HEK293 (cell line): ENCODE measurements around the gene FASTK.
A peak's percentile ranks its signal among the peaks of the same experiment; 100 is the strongest.

Experiments
- GLIS1 ChIP-seq: fragments of 450-650 bp; formaldehyde crosslinking; IDR thresholded peaks from 2 replicates; pipeline ENCODE4 v1.5.1; 2016; ENCODE audit warnings: missing biosample characterization, missing genetic modification characterization
- GLIS2 ChIP-seq: fragments of 450-650 bp; formaldehyde crosslinking; IDR thresholded peaks from 2 replicates; pipeline ENCODE4 v1.5.1; 2016; ENCODE audit warnings: missing biosample characterization, missing genetic modification characterization
- HIC1 ChIP-seq: fragments of 450-650 bp; formaldehyde crosslinking; IDR thresholded peaks from 2 replicates; pipeline ENCODE4 v1.5.1; 2016; ENCODE audit warnings: missing biosample characterization, missing genetic modification characterization
- KLF8 ChIP-seq: fragments of 450-650 bp; formaldehyde crosslinking; IDR thresholded peaks from 2 replicates; pipeline ENCODE4 v1.5.1; 2016; ENCODE audit warnings: missing biosample characterization, missing genetic modification characterization
- PATZ1 ChIP-seq: fragments of 450-650 bp; formaldehyde crosslinking; IDR thresholded peaks from 2 replicates; pipeline ENCODE4 v1.5.1; 2016; ENCODE audit warnings: missing biosample characterization, missing genetic modification characterization
- SP7 ChIP-seq: fragments of 450-650 bp; formaldehyde crosslinking; IDR thresholded peaks from 2 replicates; pipeline ENCODE4 v1.5.1; 2016; ENCODE audit warnings: missing biosample characterization, missing genetic modification characterization
- ZBTB10 ChIP-seq: fragments of 450-650 bp; formaldehyde crosslinking; IDR thresholded peaks from 2 replicates; pipeline ENCODE4 v1.5.1; 2016; ENCODE audit warnings: missing biosample characterization, missing genetic modification characterization
- ZBTB26 ChIP-seq: fragments of 450-650 bp; formaldehyde crosslinking; optimal IDR thresholded peaks from 2 replicates; pipeline ENCODE3; 2016; ENCODE audit warnings: missing biosample characterization, mild to moderate bottlenecking, missing genetic modification characterization
- ZBTB8A ChIP-seq: fragments of 450-650 bp; formaldehyde crosslinking; IDR thresholded peaks from 2 replicates; pipeline ENCODE4 v1.5.1; 2016; ENCODE audit warnings: missing biosample characterization, missing genetic modification characterization
- ZFP69B ChIP-seq: fragments of 450-650 bp; formaldehyde crosslinking; IDR thresholded peaks from 2 replicates; pipeline ENCODE4 v1.5.1; 2016; ENCODE audit warnings: missing biosample characterization, missing genetic modification characterization
- ZNF114 ChIP-seq: fragments of 450-650 bp; formaldehyde crosslinking; IDR thresholded peaks from 2 replicates; pipeline ENCODE4 v1.5.0; 2017; ENCODE audit warnings: missing biosample characterization, missing genetic modification characterization
- ZNF501 ChIP-seq: fragments of 450-650 bp; formaldehyde crosslinking; IDR thresholded peaks from 2 replicates; pipeline ENCODE4 v1.5.1; 2016; ENCODE audit warnings: missing biosample characterization, missing genetic modification characterization
- ZNF544 ChIP-seq: fragments of 450-650 bp; formaldehyde crosslinking; IDR thresholded peaks from 2 replicates; pipeline ENCODE4 v1.5.0; 2017; ENCODE audit warnings: missing biosample characterization, missing genetic modification characterization
- ZNF600 ChIP-seq: fragments of 450-650 bp; formaldehyde crosslinking; IDR thresholded peaks from 2 replicates; pipeline ENCODE4 v1.5.1; 2016; ENCODE audit warnings: missing biosample characterization, missing genetic modification characterization
- ZNF629 ChIP-seq: fragments of 450-650 bp; formaldehyde crosslinking; IDR thresholded peaks from 2 replicates; pipeline ENCODE4 v1.5.1; 2017; ENCODE audit warnings: missing biosample characterization, missing genetic modification characterization
- ZNF639 ChIP-seq: fragments of 450-650 bp; formaldehyde crosslinking; IDR thresholded peaks from 2 replicates; pipeline ENCODE4 v1.5.1; 2016; ENCODE audit warnings: missing biosample characterization, missing genetic modification characterization
- ZNF660 ChIP-seq: fragments of 450-650 bp; IDR thresholded peaks from 2 replicates; pipeline ENCODE4 v1.5.1; 2018; ENCODE audit warnings: missing biosample characterization, mild to moderate bottlenecking, missing genetic modification characterization
- ZNF692 ChIP-seq: fragments of 450-650 bp; formaldehyde crosslinking; IDR thresholded peaks from 2 replicates; pipeline ENCODE4 v1.5.1; 2016; ENCODE audit warnings: missing biosample characterization, missing genetic modification characterization
- ZNF707 ChIP-seq: fragments of 450-650 bp; formaldehyde crosslinking; IDR thresholded peaks from 2 replicates; pipeline ENCODE4 v1.5.1; 2016; ENCODE audit warnings: missing biosample characterization, missing genetic modification characterization
- ZNF776 ChIP-seq: fragments of 450-650 bp; formaldehyde crosslinking; IDR thresholded peaks from 2 replicates; pipeline ENCODE4 v1.5.0; 2017; ENCODE audit warnings: missing biosample characterization, missing genetic modification characterization, borderline replicate concordance
- ZNF792 ChIP-seq: fragments of 450-650 bp; formaldehyde crosslinking; IDR thresholded peaks from 2 replicates; pipeline ENCODE4 v1.5.1; 2016; ENCODE audit warnings: missing biosample characterization, missing genetic modification characterization
- ZSCAN23 ChIP-seq: fragments of 450-650 bp; formaldehyde crosslinking; IDR thresholded peaks from 2 replicates; pipeline ENCODE4 v1.5.1; 2016; ENCODE audit warnings: missing biosample characterization, missing genetic modification characterization

The FASTK gene

GRCh38 chr7:151110941-151111645, 30.5 kb upstream of the FASTK start (continued):
- TF ChIP-seq ZBTB26 = peak; percentile 13
- 0 out of 2 replicates have a peak, but pooled peaks have one; percentile 23 for TF ChIP-seq ZNF629
- 0 out of 2 replicates have a peak, but pooled peaks have one; percentile 12 for TF ChIP-seq ZFP69B (tag by site-specific recombination)
- 0 out of 2 replicates have a peak, but pooled peaks have one; percentile 19 for TF ChIP-seq ZNF660 (tag by site-specific recombination)
- TF ChIP-seq SP7 (tag by site-specific recombination) = 0 out of 2 replicates have a peak, but pooled peaks have one; percentile 24
- TF ChIP-seq ZNF501 (tag by site-specific recombination) = 0 out of 2 replicates have a peak, but pooled peaks have one; percentile 45
- peak; percentile 66 for TF ChIP-seq GLIS1
- no peak for TF ChIP-seq ZNF544 (tag by site-specific recombination)
- TF ChIP-seq HIC1 = peak; percentile 63
- no peak for TF ChIP-seq ZNF692 (tag by site-specific recombination)
- TF ChIP-seq ZSCAN23 (tag by site-specific recombination) = no peak
- TF ChIP-seq ZBTB8A (tag by site-specific recombination) = peak; percentile 42; the same call in 1 of the 2 replicates
- TF ChIP-seq ZNF114 (tag by site-specific recombination) = no peak
- TF ChIP-seq ZNF707 (tag by site-specific recombination) = no peak
- TF ChIP-seq ZNF639 = 0 out of 2 replicates have a peak, but pooled peaks have one; percentile 19
- peak; percentile 63 for TF ChIP-seq ZNF600
- peak; percentile 95 for TF ChIP-seq PATZ1
- TF ChIP-seq ZBTB10 (tag by site-specific recombination) = peak; percentile 18; the same call in 1 of the 2 replicates
- TF ChIP-seq GLIS2 = peak; percentile 93
- no peak for TF ChIP-seq ZNF776 (tag by site-specific recombination)
- TF ChIP-seq KLF8 (tag by site-specific recombination) = peak; percentile 64; the same call in 1 of the 2 replicates
- no peak for TF ChIP-seq ZNF792
